SK-N-SH (cell line): ENCODE results near the gene ARSJ. TPM values are rescaled to one million over a fixed set of nuclear protein-coding genes. Genes with fewer than 3 reads are reported as not detected.
A peak's percentile ranks its signal among the peaks of the same experiment; 100 is the strongest.

Source experiments
- CTCF ChIA-PET: fragments of 300-600, 350-600 bp; formaldehyde crosslinking; extraction: SDS; loops from one replicate; lab custom pipeline; 2021; lab: Yijun Ruan, JAX
- POLR2A ChIA-PET: fragments of 350-600 bp; sonication (Branson Sonifier 250); formaldehyde crosslinking; extraction: SDS; loops from one replicate; lab custom pipeline; 2020; ENCODE audit warnings: antibody characterized with exemption, inconsistent platforms; lab: Yijun Ruan, JAX
- DNase-seq: peaks from one replicate; pipeline ENCODE4 v3.0.0; 2012
- H2AFZ ChIP-seq: fragments of 200-600 bp; sonication (generic); 2 replicates; pipeline ENCODE4 v1.8.1; 2016; ENCODE audit warnings: antibody characterized with exemption, mild to moderate bottlenecking, low read depth
- H3F3A ChIP-seq: fragments of 200-600 bp; sonication (generic); replicated peaks from 2 replicates; pipeline ENCODE3; 2016; ENCODE audit warnings: antibody characterized with exemption, mild to moderate bottlenecking; ENCODE audit not compliant: insufficient read depth
- H3K27ac ChIP-seq, 2 experiments: fragments of 200-500 bp in 1 of 2; fragments of 200-600 bp in 1 of 2; sonication (Bioruptor generic) in 1 of 2; sonication (generic), shearing (Covaris generic) in 1 of 2; 2 replicates each; pipeline versions ENCODE4 v1.5.1 to v1.6.1; 2014 to 2016; ENCODE audit warnings: low read depth in 2 of 2, inconsistent platforms in 1 of 2, low read length in 1 of 2, mild to moderate bottlenecking in 1 of 2, mixed read lengths in 1 of 2
- H3K27me3 ChIP-seq: fragments of 200-600 bp; sonication (generic), shearing (Covaris generic); 2 replicates; pipeline ENCODE4 v1.6.1; 2016; ENCODE audit warnings: mixed run types; ENCODE audit not compliant: insufficient read depth
- H3K36me3 ChIP-seq, 2 experiments: fragments of 200-500 bp in 1 of 2; fragments of 200-600 bp in 1 of 2; sonication (Bioruptor generic) in 1 of 2; sonication (generic) in 1 of 2; replicated peaks in 1 of 2; 2 replicates each; pipeline versions ENCODE3 to v1.5.1; 2014 to 2016; ENCODE audit warnings: low read length in 1 of 2, mild to moderate bottlenecking in 1 of 2; ENCODE audit not compliant: insufficient read depth in 2 of 2, control insufficient read depth in 1 of 2
- H3K4me1 ChIP-seq, 2 experiments: fragments of 200-500 bp in 1 of 2; fragments of 200-600 bp in 1 of 2; sonication (Bioruptor generic) in 1 of 2; sonication (generic), shearing (Covaris generic) in 1 of 2; 2 replicates each; pipeline versions ENCODE4 v1.5.1 to v1.6.1; 2014 to 2016; ENCODE audit warnings: low read depth in 1 of 2, low read length in 1 of 2, mixed run types in 1 of 2; ENCODE audit not compliant: insufficient read depth in 2 of 2, control insufficient read depth in 1 of 2
- H3K4me2 ChIP-seq: fragments of 200-600 bp; sonication (generic), shearing (Covaris generic); 2 replicates; pipeline ENCODE4 v1.6.1; 2017; ENCODE audit warnings: mixed run types
- H3K4me3 ChIP-seq, 2 experiments: fragments of 200-500 bp in 1 of 2; fragments of 200-600 bp in 1 of 2; sonication (Bioruptor generic) in 1 of 2; sonication (generic), shearing (Covaris generic) in 1 of 2; 2 replicates each; pipeline versions ENCODE4 v1.5.1 to v1.8.1; 2014 to 2016; ENCODE audit warnings: low read depth in 2 of 2, inconsistent platforms in 1 of 2, low read length in 1 of 2, mild to moderate bottlenecking in 1 of 2, mixed read lengths in 1 of 2, moderate library complexity in 1 of 2
- H3K79me2 ChIP-seq: fragments of 200-600 bp; sonication (generic); 2 replicates; pipeline ENCODE4 v1.8.1; 2017; ENCODE audit warnings: mild to moderate bottlenecking; ENCODE audit not compliant: insufficient read depth
- H3K9ac ChIP-seq: fragments of 200-600 bp; sonication (generic); 2 replicates; pipeline ENCODE4 v1.6.1; 2017; ENCODE audit warnings: mixed run types
- H3K9me2 ChIP-seq: fragments of 200-600 bp; sonication (generic); 2 replicates; pipeline ENCODE4 v1.6.1; 2017; ENCODE audit warnings: mixed run types
- H3K9me3 ChIP-seq: fragments of 200-600 bp; sonication (generic); 2 replicates; pipeline ENCODE4 v1.6.1; 2017; ENCODE audit warnings: mixed run types, mild to moderate bottlenecking, moderate library complexity
- H4K20me1 ChIP-seq: fragments of 200-600 bp; sonication (generic); 2 replicates; pipeline ENCODE4 v1.6.1; 2017; ENCODE audit warnings: mild to moderate bottlenecking, mixed run types; ENCODE audit not compliant: insufficient read depth
- CHD2 ChIP-seq: fragments of 150-350 bp; IDR thresholded peaks from 2 replicates; pipeline ENCODE4 v1.6.1; 2018; ENCODE audit warnings: low read length; ENCODE audit not compliant: partially characterized antibody
- CTCF ChIP-seq: fragments of 200-600 bp; sonication (generic); IDR thresholded peaks from 2 replicates; pipeline ENCODE4 v1.6.1; 2017; ENCODE audit warnings: antibody characterized with exemption, mild to moderate bottlenecking, moderate library complexity
- ELF1 ChIP-seq: IDR thresholded peaks from 2 replicates; pipeline ENCODE4 v1.4.0; 2012
- EP300 ChIP-seq, 2 experiments: IDR thresholded peaks; 2 replicates each; pipeline versions ENCODE4 v1.4.0 to v1.6.1; 2012; ENCODE audit warnings: borderline replicate concordance in 1 of 2, low read depth in 1 of 2, low read length in 1 of 2
- EZH2phosphoT487 ChIP-seq: fragments of 200-600 bp; sonication (generic); IDR thresholded peaks from 2 replicates; pipeline ENCODE4 v1.6.1; 2017; ENCODE audit warnings: low read depth, mixed run types, mild to moderate bottlenecking, antibody characterized with exemption, moderate library complexity, borderline replicate concordance
- FOSL2 ChIP-seq: IDR thresholded peaks from 2 replicates; pipeline ENCODE4 v1.4.0; 2012; ENCODE audit warnings: low read depth, mild to moderate bottlenecking, moderate library complexity, borderline replicate concordance
- FOXJ3 ChIP-seq: sonication (generic); formaldehyde crosslinking; IDR thresholded peaks from 2 replicates; pipeline ENCODE4 v1.5.1; 2020; ENCODE audit warnings: mild to moderate bottlenecking, missing genetic modification reagents
- GABPA ChIP-seq: IDR thresholded peaks from 2 replicates; pipeline ENCODE4 v1.4.0; 2012; ENCODE audit warnings: low read depth, mild to moderate bottlenecking
- GATA2 ChIP-seq: sonication (generic); formaldehyde crosslinking; IDR thresholded peaks from 2 replicates; pipeline ENCODE4 v1.5.0; 2020; ENCODE audit warnings: mild to moderate bottlenecking, missing genetic modification reagents
- IRF3 ChIP-seq: fragments of 150-350 bp; IDR thresholded peaks from 2 replicates; pipeline ENCODE4 v1.6.1; 2016; ENCODE audit warnings: mild to moderate bottlenecking, low read depth, low read length
- JUND ChIP-seq: IDR thresholded peaks from 2 replicates; pipeline ENCODE4 v1.4.0; 2012
- MAX ChIP-seq: IDR thresholded peaks from 2 replicates; pipeline ENCODE4 v1.4.0; 2012; ENCODE audit warnings: low read depth
- MEF2A ChIP-seq: IDR thresholded peaks from 2 replicates; pipeline ENCODE4 v1.4.0; 2012; ENCODE audit warnings: low read depth, borderline replicate concordance
- NFIC ChIP-seq: IDR thresholded peaks from 2 replicates; pipeline ENCODE4 v1.4.0; 2012; ENCODE audit warnings: borderline replicate concordance
- PBX3 ChIP-seq: IDR thresholded peaks from 2 replicates; pipeline ENCODE4; 2012
- RAD21 ChIP-seq: IDR thresholded peaks from 2 replicates; pipeline ENCODE4 v1.6.1; 2012; ENCODE audit warnings: mild to moderate bottlenecking, low read length
- RCOR1 ChIP-seq: fragments of 150-350 bp; IDR thresholded peaks from 2 replicates; pipeline ENCODE4 v1.6.1; 2017; ENCODE audit warnings: antibody characterized with exemption, low read length
- RFX5 ChIP-seq: IDR thresholded peaks from 2 replicates; pipeline ENCODE4 v1.6.1; 2012; ENCODE audit warnings: mild to moderate bottlenecking, improper control_type of control experiment, low read length
- RXRA ChIP-seq: IDR thresholded peaks from 2 replicates; pipeline ENCODE4 v1.4.0; 2012; ENCODE audit warnings: low read depth, mild to moderate bottlenecking, borderline replicate concordance
- SIN3A ChIP-seq: IDR thresholded peaks from 2 replicates; pipeline ENCODE4 v1.6.1; 2012; ENCODE audit warnings: low read depth, mild to moderate bottlenecking, low read length, moderate library complexity, borderline replicate concordance
- TAF1 ChIP-seq: IDR thresholded peaks from 2 replicates; pipeline ENCODE4 v1.6.1; 2012; ENCODE audit warnings: low read depth, mild to moderate bottlenecking, low read length, moderate library complexity, borderline replicate concordance
- TCF12 ChIP-seq: IDR thresholded peaks from 2 replicates; pipeline ENCODE4 v1.4.0; 2012
- TEAD4 ChIP-seq: IDR thresholded peaks from 2 replicates; pipeline ENCODE4 v1.4.0; 2012; ENCODE audit warnings: mild to moderate bottlenecking, borderline replicate concordance; ENCODE audit not compliant: insufficient read depth
- USF1 ChIP-seq: IDR thresholded peaks from 2 replicates; pipeline ENCODE4 v1.4.0; 2012; ENCODE audit warnings: low read depth, borderline replicate concordance
- YY1 ChIP-seq: IDR thresholded peaks from 2 replicates; pipeline ENCODE4 v1.4.0; 2012; ENCODE audit warnings: low read depth, mild to moderate bottlenecking
- ZBTB33 ChIP-seq: IDR thresholded peaks from 2 replicates; pipeline ENCODE4 v1.4.0; 2012; ENCODE audit warnings: low read depth, borderline replicate concordance
- WGBS: methylation state at CpG from one replicate; pipeline ENCODE4 v1.1.6; 2017; ENCODE audit warnings: low lambda C conversion rate; 5-methylcytosine and 5-hydroxymethylcytosine counted together
- polyA plus RNA-seq, 3 experiments: library from polyadenylated mRNA; depleted of rRNA; stranded (reverse); fragments of >200 nt; gene quantifications; 2 replicates each; pipeline ENCODE4 v1.2.3, GENCODE V29; 2012

Gene ARSJ
- polyA plus RNA-seq, 1 of the 3 experiments (the other 2 are of a cell fraction), result 30.4 TPM

- no peak overlapping the region for H3K4me3 ChIP-seq
- peak overlapping the region; percentile 76 to 95; a peak in 3 of 4 replicates for H3K27ac ChIP-seq
- H3K79me2 ChIP-seq, result no peaks in the 10 kb centered on the region
- ChIA-PET CTCF (no interaction called here), POLR2A (no interaction called here)
- peak; percentile 12 for DNase-seq
- H4K20me1 ChIP-seq, result no peaks in the 10 kb centered on the region
- no peaks in the 10 kb centered on the region for H3K9me2 ChIP-seq
- 7% methylated on average over 1 of the region's 1 CpG for WGBS
- H3K9me3 ChIP-seq, result no peaks in the 10 kb centered on the region
- H3F3A ChIP-seq, result peaks cover 15% of the 10 kb centered on the region
- H3K36me3 ChIP-seq, result peaks cover 0 to 6% of the 10 kb centered on the region in 2 experiments
- no peak overlapping the region for H3K4me2 ChIP-seq
- H2AFZ ChIP-seq, result no peak overlapping the region
- no peaks in the 10 kb centered on the region for H3K27me3 ChIP-seq
- peaks cover 4 to 24% of the 10 kb centered on the region in 2 experiments; a peak in 2 of 4 replicates for H3K4me1 ChIP-seq
- H3K9ac ChIP-seq, result peak overlapping the region; percentile 47; the same call in 1 of the 2 replicates
- peak; percentile 82; the same call in 1 of the 2 replicates for TF ChIP-seq MEF2A
- peak; percentile 61 for TF ChIP-seq MAX
- no peak for TF ChIP-seq RCOR1
- peak; percentile 90 for TF ChIP-seq RXRA
- TF ChIP-seq GATA2, result no peak
- peak; percentile 44; the same call in 1 of the 2 replicates for TF ChIP-seq TAF1
- TF ChIP-seq ELF1, result peak; percentile 61; the same call in 1 of the 2 replicates
- peak; percentile 76 to 100 for TF ChIP-seq EP300 (IDR thresholded peaks at IDR 0.05; ENCODE audit: borderline replicate concordance in 1 of 2, low read depth in 1 of 2, low read length in 1 of 2)
- TF ChIP-seq JUND, result peak; percentile 99
- TF ChIP-seq SIN3A, result peak; percentile 82; the same call in 1 of the 2 replicates
- TF ChIP-seq CHD2, result no peak
- peak; percentile 96 for TF ChIP-seq FOSL2
- TF ChIP-seq IRF3, result no peak
- peak; percentile 89 for TF ChIP-seq ZBTB33
- TF ChIP-seq YY1, result no peak
- TF ChIP-seq PBX3, result peak; percentile 99
- peak; percentile 100 for TF ChIP-seq NFIC
- TF ChIP-seq RAD21, result no peak
- no peak; the same call in 1 of the 2 replicates for TF ChIP-seq GABPA
- peak; percentile 99 for TF ChIP-seq TCF12
- TF ChIP-seq TEAD4, result peak; percentile 100
- TF ChIP-seq EZH2phosphoT487, result no peak
- no peak for TF ChIP-seq CTCF
- TF ChIP-seq USF1, result no peak; the same call in 1 of the 2 replicates
- TF ChIP-seq FOXJ3 (CRISPR knock-in tag), result no peak
- TF ChIP-seq RFX5, result no peak
These were observed 36.0 kb upstream of the ARSJ start for GRCh38 chr4:114015444-114015899.
